NCI-H524 treated with DMSO at 0.1 percent for 48 hours (cell line): Measurements from ENCODE around the gene TMPRSS3.
A peak's percentile ranks its signal among the peaks of the same experiment; 100 is the strongest.

Experiments
- DNase-seq: peaks from one replicate; lab custom pipeline; 2025; lab: John Stamatoyannopoulos, UW

Gene TMPRSS3

GRCh38 chr21:42350318-42350910 lies 45.4 kb downstream of the TMPRSS3 start:
- no peak for DNase-seq

GRCh38 chr21:42349420-42350317 lies 46.2 kb downstream of the TMPRSS3 start:
- no peak for DNase-seq

GRCh38 chr21:42348762-42349161 lies 47.1 kb downstream of the TMPRSS3 start:
- DNase-seq: no peak

GRCh38 chr21:42347601-42348327 lies 48.1 kb downstream of the TMPRSS3 start:
- DNase-seq: no peak

GRCh38 chr21:42346866-42347600 lies 48.8 kb downstream of the TMPRSS3 start:
- no peak for DNase-seq

- DNase-seq: no peak
Observed at GRCh38 chr21:42346441-42346840, 49.4 kb downstream of the TMPRSS3 start.

GRCh38 chr21:42344631-42345030 lies 51.2 kb downstream of the TMPRSS3 start:
- DNase-seq: no peak

- no peak for DNase-seq
Observed at GRCh38 chr21:42343963-42344510, 51.8 kb downstream of the TMPRSS3 start.

- no peak for DNase-seq
Observed at GRCh38 chr21:42343556-42343955, 52.3 kb downstream of the TMPRSS3 start.

GRCh38 chr21:42343101-42343500 lies 52.8 kb downstream of the TMPRSS3 start:
- no peak for DNase-seq

- DNase-seq: no peak
Observed at GRCh38 chr21:42341776-42342542, 53.9 kb downstream of the TMPRSS3 start.

GRCh38 chr21:42340187-42341050 lies 55.4 kb downstream of the TMPRSS3 start:
- DNase-seq: no peak

GRCh38 chr21:42338729-42339715 lies 56.8 kb downstream of the TMPRSS3 start:
- no peak for DNase-seq

GRCh38 chr21:42337830-42338728 lies 57.8 kb downstream of the TMPRSS3 start:
- DNase-seq: peak; percentile 24

GRCh38 chr21:42337276-42337675 lies 58.6 kb downstream of the TMPRSS3 start:
- no peak for DNase-seq

GRCh38 chr21:42336054-42336453 lies 59.8 kb downstream of the TMPRSS3 start:
- no peak for DNase-seq

GRCh38 chr21:42332557-42333317 lies 63.1 kb downstream of the TMPRSS3 start:
- no peak for DNase-seq
